C4-2B (cell line): ENCODE measurements around the gene MAP3K14.

Experiments
- H3K27ac ChIP-seq: fragments of 450-650 bp; 2 replicates; pipeline ENCODE4 v1.5.1; 2017
- CTCF ChIP-seq: fragments of 450-650 bp; conservative IDR thresholded peaks from 2 replicates; pipeline ENCODE4 v1.5.1; 2017; ENCODE audit warnings: mild to moderate bottlenecking
- ZFX ChIP-seq: fragments of 450-650 bp; IDR thresholded peaks from 2 replicates; pipeline ENCODE4 v1.6.1; 2017

Gene MAP3K14

GRCh38 chr17:45336390-45337182, 19.8 kb upstream of the MAP3K14 start:
- no peak for TF ChIP-seq CTCF
- TF ChIP-seq ZFX = no peak
- H3K27ac ChIP-seq = no peak overlapping the region

- no peak overlapping the region for H3K27ac ChIP-seq
- TF ChIP-seq ZFX (no peak), CTCF (no peak)
These were observed 18.9 kb upstream of the MAP3K14 start for GRCh38 chr17:45335721-45336120.

- no peak overlapping the region for H3K27ac ChIP-seq
These were observed 18.2 kb upstream of the MAP3K14 start for GRCh38 chr17:45334701-45335677.

GRCh38 chr17:45334231-45334630, 17.4 kb upstream of the MAP3K14 start:
- no peak overlapping the region for H3K27ac ChIP-seq
- no peak for TF ChIP-seq ZFX
- no peak for TF ChIP-seq CTCF

More at GRCh38 chr17:45334701-45335677, 18.2 kb upstream of the MAP3K14 start:
- TF ChIP-seq CTCF (no peak), ZFX (no peak)

GRCh38 chr17:45333702-45334092, 16.9 kb upstream of the MAP3K14 start:
- TF ChIP-seq CTCF (no peak), ZFX (no peak)
- no peak overlapping the region for H3K27ac ChIP-seq

GRCh38 chr17:45332989-45333701, 16.3 kb upstream of the MAP3K14 start:
- H3K27ac ChIP-seq = no peak overlapping the region
- no peak for TF ChIP-seq CTCF
- TF ChIP-seq ZFX = no peak
